H1 (cell line): ENCODE results near the gene CPO. TPM values are rescaled to one million over a fixed set of nuclear protein-coding genes. Genes with fewer than 3 reads are reported as not detected.

ENCODE experiments used
- CHD7 ChIP-seq: fragments of 300-600 bp; sonication (generic); IDR thresholded peaks from 2 replicates; pipeline ENCODE4 v1.7.1; 2012; ENCODE audit warnings: low read length, moderate library complexity, mild to moderate bottlenecking, inconsistent platforms; ENCODE audit not compliant: insufficient replicate concordance
- NANOG ChIP-seq: IDR thresholded peaks from 2 replicates; pipeline ENCODE4 v1.6.1; 2011; ENCODE audit warnings: low read length, low read depth, mild to moderate bottlenecking, inconsistent platforms; ENCODE audit not compliant: insufficient read depth, poor library complexity, severe bottlenecking
- polyA plus RNA-seq, 7 experiments: library from polyadenylated mRNA; depleted of rRNA in 3 of 7; stranded (reverse) in 5 of 7; unstranded in 2 of 7; fragments of >200 nt in 5 of 7; fragments of 200-250 nt in 2 of 7; gene quantifications; 1 replicate in 5 of 7; 2 replicates in 1 of 7; 4 replicates in 1 of 7; pipeline versions ENCODE4 v1.2.1 to v1.2.3, GENCODE V29; 2011 to 2013; ENCODE audit warnings: missing spikeins in 2 of 7, mixed read lengths in 2 of 7
- total RNA-seq: library from RNA; stranded (reverse); fragmentation: NEBNext Ultra II Directional; extraction: Animal tissue kit (Norgen Biotek cat#: 25700); gene quantifications from 2 replicates; pipeline ENCODE4 v1.2.1, GENCODE V29; 2021

CPO gene
- total and polyA plus RNA-seq, 2 of the 8 experiments (the other 6 are each of a cell fraction or from before 2014, with no cell fraction given), result 1.3 TPM

- no peak for TF ChIP-seq CHD7
- no peak for TF ChIP-seq NANOG
Measured at GRCh38 chr2:206980413-206980812, 41.1 kb downstream of the CPO start (continued).
